NCI-H2227 (cell line): Measurements from ENCODE around the gene PLAA.
"Not testable (repeated sequence)": the region's sequence is repeated elsewhere in the genome, so short reads cannot be mapped to it uniquely, and the experiment has no call there.

Experiments
- DNase-seq: peaks from one replicate; lab custom pipeline; 2025; ENCODE audit not compliant: unreplicated experiment; lab: John Stamatoyannopoulos, UW

The PLAA gene

DNA sequence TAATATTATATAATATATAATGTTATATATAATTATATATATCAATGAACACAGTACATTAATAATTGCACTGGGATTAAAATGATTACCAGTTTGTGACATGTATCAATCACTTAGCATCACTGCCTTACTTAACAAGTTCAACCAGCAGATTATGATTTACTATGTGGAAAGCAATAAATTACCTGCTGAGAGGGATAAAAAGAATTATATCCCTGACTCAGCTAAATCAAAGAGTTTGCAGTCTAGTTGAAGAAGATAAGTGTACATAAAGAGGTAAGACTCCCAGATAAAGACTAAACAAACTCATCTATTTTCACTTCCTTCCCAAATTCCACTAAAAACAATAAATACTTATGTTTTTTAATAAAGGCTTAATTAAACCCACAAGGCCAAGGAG, 11.2 kb downstream of the PLAA start:
- DNase-seq: no peak

DNA sequence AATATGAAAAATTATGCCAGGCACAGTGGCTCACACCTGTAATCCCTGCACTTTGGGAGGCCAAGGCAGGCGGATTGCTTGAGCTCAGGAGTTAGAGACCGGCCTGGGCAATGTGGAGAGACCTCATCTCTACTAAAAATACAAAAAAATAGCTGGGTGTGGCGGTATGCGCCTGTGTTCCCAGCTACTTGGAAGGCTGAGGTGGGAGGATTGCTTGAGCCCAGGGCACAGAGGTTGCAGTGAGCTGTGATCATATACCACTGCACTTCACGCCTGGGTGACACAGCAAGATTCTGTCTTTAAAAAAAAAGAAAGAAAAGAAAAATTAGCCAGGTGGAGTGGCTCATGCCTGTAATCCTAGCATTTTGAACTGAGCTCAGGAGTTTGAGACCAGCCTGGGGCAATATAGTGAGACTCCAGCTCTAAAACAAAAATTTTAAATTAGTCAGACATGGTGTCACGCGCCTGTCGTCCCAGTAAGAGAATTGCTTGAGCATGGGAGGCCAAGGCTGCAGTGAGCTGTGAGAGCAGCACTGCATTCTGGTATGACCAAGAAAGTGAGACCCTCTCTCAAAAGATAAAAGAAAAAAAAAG, 18.0 kb downstream of the PLAA start:
- DNase-seq: no peak

DNA sequence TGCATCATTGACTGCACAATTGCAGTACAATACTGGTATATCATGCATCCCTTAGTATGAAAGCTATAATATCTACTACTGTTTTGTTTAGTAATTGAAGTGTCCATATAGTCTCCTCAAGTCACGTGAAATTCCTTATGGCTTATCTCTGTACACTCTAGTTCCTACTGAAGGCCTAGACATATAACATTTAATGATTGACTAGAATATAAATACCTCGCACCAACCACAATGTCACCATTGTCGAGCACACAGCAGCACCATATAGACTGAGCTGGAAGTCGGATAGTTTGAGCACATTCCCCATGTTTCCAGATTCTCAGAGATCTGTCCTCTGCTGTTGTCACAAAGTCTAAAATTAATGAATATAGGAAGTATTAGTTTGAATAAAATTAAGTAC, 21.4 kb downstream of the PLAA start:
- DNase-seq: no peak

DNA sequence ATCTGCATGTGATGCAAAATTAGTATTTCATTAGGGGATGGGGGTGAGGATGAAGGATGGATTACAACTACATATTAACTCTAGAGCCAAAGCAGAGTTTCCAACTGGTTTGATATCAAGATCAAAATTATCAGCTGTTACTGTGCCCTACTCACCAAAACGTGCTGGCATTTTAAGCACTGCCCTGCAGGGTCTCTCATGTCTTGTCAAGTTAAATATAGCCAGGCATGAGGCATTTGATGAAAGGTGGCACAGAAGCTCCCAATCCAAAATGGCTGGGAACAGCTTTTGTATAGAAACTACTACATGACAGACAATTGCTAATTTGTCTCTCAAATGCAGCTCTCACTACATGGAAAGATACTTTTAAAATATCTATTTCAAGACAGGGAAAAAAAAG, 27.3 kb downstream of the PLAA start:
- DNase-seq: no peak

DNA sequence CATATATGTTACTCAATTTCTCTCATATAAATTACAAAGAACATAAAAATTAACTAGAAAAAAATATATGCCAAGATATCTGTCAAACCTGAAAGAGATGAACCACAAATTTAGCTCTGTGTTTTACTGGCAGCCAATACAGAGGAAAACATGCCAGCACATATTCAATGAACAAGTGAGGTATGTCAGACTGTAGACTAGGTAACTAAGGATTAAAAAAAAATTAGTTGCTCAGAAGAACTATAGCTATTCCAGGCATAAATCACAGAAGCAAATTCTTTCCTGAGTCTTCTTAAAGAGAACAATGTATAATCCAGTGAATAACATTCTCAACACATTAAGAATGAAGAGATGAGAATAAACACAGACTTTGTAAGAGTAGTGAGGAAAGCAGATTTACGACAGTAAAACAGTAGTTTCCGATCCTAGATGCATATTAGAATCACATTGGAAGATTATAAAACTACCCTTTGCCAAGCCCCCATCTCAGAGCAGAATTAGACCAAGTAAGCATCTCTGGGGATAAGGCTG, 33.8 kb downstream of the PLAA start:
- DNase-seq: no peak

DNA sequence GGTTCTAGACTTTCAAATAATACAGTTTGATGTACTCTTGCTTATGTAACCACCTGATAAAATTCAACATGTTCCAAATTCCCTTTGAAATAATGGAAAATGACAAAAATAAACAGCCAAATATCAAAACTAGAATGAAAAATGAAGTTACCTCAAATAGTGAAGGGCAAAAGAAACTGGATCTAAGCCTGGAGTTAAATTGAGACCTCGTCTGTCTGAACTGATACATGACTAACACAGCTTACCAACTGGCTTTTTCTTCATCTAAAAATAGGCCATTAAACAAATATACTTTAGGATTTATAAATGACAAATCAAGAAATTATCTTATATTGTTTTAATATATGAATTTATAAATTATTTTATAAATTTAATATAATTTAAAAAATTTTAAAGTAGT, 42.4 kb downstream of the PLAA start:
- no peak for DNase-seq

DNA sequence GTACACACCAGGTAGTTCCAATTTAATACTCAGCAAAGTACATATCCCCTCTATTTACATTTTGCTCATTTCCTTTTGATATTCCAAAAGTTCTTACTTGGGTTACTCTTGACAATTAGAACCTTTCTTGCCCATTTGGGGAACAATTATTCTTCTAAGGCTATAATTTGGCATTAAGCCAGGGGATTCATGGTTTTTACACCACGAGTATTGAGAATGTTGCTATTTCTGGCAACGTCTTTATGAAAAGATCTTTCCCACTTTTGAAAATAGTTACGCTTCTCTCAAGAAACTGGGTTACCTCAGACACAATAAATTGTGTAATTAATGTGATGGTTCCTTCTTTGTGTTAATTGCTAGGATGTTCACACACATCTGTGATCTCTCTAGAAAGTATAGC, 43.0 kb downstream of the PLAA start:
- DNase-seq: no peak

DNA sequence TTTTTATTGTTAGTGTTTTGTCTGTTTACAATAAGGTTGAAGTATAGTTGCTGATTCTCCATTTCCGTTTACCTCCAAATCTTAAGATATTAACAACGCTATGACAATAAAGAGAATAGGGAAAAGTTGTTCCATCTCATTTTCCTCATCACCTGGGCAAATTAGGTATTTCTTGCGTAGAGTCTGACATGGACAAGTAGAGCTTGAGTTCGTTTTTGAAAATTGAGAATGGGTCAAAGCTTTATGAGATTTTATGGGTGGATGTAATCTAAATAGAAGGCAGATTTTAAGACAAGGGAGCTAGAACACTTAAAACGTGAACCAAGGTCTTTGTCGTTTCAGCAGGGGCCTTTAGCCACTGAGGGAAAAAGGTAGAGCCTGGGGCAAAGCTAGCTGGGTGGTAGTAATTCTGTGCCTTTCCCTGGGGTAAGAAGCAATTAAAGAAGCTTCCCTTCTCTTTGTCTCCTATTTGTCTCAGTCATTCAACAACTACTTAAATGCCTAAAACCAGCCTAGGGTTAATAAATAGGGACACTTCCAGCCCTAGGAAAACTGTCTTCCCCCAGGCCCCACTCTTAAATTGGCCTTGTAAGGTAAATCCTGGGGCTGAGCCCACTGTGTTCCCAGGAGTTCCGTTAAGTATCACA, 53.9 kb downstream of the PLAA start:
- no peak for DNase-seq

DNA sequence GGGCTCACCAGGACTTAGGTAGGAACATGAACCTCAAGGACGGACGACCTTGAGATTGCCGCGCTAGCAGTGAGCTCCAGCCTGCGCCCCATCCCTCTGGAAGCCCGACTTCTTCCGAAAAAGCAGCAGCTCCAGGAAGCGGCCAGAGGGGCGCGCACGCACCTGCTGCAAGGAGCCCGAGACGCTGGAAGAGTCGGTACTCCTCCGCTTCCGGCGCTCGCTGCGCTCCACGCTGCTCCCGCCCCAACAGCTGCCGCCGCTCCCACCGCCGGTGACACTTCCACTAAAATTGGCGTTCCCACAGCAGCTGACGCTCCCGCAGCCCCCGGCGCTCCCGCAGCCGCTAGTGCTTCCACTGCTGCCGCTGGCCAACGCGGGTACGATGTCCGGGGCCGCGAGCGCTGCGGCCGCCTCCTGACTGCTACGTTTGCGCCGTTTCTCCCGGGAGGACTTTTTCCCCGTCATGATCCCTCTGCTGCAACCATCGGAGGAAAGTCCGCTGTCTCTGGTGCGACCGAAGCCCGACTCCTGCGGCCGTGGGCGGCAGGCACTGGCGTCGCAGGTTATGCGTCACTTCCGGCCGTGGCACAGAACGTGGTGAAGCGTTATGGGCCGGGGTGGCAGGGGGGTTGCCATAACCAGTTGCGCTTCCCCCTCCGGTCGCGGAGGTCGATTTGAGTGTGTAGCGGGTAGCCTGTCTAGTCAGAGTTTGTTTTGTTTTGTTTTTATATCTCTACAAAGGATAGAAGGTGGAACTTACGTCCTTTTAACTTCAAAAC, 54.6 kb downstream of the PLAA start, which contains the start of gene CAAP1:
Gene CAAP1, minus strand, starts transcription at position 552 of the 779 bp plus-strand sequence. Its CDS starts 87 bp downstream, at position 465.
- peak; percentile 93 for DNase-seq

DNA sequence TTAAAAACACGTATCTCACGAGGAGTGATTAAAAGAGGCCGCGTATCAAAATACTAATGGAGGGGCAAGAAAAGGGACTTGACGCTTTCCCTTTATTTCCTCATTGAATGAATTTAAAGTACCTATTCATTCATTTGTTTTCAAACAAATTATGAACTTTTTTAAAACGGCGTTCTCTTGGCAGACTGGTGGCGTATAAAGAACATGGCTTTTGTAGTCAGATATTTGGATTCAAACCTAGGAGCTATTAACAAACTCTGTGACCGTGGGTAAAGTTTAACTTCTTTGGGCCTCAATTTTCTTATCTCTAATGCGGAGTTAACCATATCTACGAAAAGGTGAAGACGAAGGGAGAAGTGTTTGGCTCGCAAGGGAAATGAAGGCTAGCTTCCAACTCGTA, 55.3 kb downstream of the PLAA start:
- DNase-seq: no peak

DNA sequence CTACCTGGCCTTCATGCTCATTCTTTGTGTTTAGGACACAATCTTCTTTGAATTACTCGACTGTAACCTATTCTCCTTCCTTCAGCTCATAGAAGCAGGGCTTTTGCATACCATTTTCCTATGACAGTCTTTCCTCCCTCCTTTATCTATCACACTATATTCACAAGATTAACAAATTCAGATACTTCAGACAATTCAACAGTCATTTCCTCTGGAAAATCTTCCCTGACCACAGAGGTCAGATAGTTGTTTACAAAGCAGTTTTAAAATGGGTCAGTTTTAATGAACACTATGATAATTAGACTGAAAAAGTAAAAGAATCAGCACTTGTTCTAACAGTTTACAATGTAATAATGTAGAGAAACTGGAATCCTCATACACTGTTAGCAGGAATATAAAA, 58.8 kb downstream of the PLAA start:
- DNase-seq: no peak

DNA sequence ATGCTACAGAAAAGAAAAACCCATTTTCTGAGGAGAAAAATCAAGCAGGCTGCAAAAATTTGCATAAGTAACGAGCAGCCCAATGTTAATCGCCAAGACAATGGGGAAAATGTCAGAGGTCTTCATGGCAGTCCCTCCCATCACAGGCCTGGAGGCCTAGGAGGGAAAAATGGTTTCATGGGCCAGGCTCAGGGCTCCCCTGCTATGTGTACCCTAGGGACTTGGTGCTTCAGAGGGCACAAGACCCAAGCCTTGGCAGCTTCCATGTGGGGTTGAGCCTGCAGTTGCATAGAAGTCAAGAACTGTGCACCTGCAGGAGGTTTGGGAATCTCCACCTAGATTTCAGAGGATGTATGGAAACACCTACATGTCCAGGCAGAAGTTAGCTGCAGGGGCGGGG, 64.9 kb downstream of the PLAA start:
- DNase-seq: no peak

DNA sequence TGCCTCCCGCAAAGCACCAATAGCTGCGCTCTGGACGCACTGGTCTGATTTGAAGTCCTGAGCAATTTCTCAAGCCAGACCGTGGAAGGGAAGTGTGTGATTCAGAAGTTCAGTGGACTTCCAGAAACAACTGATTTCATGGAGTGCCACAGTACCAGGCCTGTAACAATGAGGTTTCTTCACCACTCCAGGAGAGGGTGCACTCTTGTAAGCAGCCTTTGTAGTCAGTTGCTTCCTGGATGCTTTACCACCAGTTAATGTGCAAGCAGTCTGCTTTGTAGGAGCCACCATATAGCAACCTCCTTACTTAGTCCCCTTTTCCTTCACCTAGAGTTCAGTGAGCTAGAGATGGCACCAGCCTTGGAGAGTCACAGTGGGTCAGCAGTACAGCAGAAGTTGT, 66.8 kb downstream of the PLAA start:
- no peak for DNase-seq

DNA sequence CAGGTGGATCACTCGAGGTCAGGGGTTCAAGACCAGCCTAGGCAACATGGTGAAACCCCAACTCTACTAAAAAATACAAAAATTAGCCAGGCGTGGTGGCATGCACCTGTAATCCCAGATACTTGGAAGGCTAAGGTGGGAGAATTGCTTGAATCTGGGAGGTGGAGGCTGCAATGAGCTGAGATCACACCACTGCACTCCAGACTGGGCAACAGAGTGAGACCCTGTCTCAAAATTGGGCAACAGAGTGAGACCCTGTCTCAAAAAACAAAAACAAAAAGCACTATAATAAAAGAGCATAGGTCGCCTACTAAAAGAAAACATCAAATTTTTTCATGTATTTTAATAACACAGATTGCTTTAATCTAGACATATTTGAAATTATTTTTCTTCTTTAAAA, 71.9 kb downstream of the PLAA start:
- DNase-seq: not testable (repeated sequence)

DNA sequence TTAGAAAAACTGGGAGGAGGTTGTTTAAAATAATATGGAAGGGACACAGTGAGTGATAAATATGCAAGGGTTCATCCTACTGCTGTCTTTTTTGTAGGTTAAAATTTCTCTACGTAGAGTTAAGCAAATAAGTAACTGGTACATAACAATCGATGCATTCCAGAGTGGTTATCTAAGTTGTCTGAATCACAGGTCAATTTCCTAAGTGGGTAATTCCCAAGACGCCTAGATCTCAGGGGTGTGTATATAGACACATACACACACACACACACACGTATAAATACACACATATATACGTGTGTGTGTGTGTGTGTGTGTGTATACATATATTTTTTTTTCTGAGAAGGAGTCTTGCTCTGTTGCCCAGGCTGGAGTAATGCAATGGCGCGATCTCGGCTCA, 76.8 kb downstream of the PLAA start:
- no peak for DNase-seq

DNA sequence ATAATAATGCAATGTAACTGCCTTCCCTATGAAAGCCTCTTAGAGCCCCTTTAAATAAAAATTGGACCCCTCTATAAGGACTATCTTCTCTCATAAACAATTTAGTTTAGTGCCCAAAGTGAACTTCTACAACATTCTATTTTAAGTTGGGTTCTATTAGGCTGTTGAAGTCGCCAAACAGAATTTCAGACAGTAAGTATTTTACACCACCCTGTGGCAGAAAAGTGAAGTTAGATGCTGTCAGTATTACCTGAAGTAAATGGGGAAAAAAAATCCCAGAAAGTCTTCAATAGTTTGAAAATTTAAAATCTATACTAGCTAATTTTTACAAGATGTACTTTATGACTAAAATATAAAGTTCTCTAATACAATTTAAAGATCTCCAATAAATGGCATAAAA, 84.0 kb downstream of the PLAA start:
- no peak for DNase-seq

DNA sequence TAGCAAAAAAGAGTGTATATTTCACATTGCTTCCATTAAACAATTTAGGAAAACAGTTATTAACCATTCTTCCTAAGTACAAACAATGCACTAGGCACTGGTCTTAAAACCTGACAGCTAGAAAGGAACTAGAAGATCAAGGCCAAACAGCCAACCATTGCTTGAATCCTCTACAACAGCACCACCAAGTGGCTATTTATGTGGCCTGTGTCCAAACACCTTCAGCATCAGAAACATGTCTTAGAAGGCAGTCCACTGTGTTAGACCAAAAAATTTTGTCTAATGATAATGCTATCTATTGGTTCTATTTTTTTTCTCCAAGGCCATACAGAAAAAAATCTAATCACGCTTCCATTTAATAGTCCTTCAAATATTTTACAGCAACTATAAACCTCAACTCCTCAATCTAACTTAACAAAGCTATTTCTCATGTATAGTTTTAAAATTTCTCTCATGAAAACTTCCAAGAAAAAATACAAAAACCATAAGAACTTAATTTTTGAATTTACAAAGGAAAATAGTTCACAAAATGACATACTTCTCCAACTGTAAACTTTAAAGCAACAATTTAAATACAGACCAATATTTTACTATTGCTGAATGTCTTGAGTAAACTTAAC, 90.5 kb downstream of the PLAA start:
- peak; percentile 52 for DNase-seq
